Thyroid gland (tissue), 4 donors: ENCODE results near the gene MPP4.

ENCODE experiments used
- CTCF ChIP-seq, 6 experiments: fragments of 200-600 bp in 3 of 6; fragments of 450-650 bp in 3 of 6; sonication (generic) in 3 of 6; IDR thresholded peaks; one replicate each; pipeline ENCODE4 v1.5.1; 2016 to 2019; ENCODE audit warnings: antibody characterized with exemption in 6 of 6, mild to moderate bottlenecking in 2 of 6, inconsistent platforms in 1 of 6, moderate library complexity in 1 of 6
- POLR2A ChIP-seq, 2 donors: fragments of 450-650 bp; IDR thresholded peaks; one replicate each; pipeline ENCODE4 v1.6.1; 2017; ENCODE audit warnings: antibody characterized with exemption in 2 of 2, mild to moderate bottlenecking in 2 of 2, moderate library complexity in 1 of 2

GRCh38 chr2:201680743-201681142 is 17.7 kb downstream of the MPP4 start:
- TF ChIP-seq POLR2A (IDR thresholded peaks at IDR 0.05) (no peak), CTCF (IDR thresholded peaks at IDR 0.05) (peak in 1 of 6 experiments; percentile 28)
